H1 (cell line): ENCODE data around the gene ATOH7. TPM values are rescaled to one million over a fixed set of nuclear protein-coding genes. Genes with fewer than 3 reads are reported as not detected.

Experiments used
- CTCF ChIA-PET: fragments of 300-600 bp; sonication (Branson Sonifier 250); formaldehyde crosslinking; loops from one replicate; lab custom pipeline; 2021; ENCODE audit not compliant: partially characterized antibody; lab: Charles Lee
- POLR2A ChIA-PET: fragments of 300-600 bp; sonication (Branson Sonifier 250); formaldehyde crosslinking; loops from one replicate; lab custom pipeline; 2021; ENCODE audit warnings: inconsistent platforms; ENCODE audit not compliant: partially characterized antibody; lab: Charles Lee
- DNase-seq, 2 experiments: peaks; one replicate each; pipeline versions ENCODE4 v3.0.0 to v3.0.0-alpha.2; 2010 to 2022; ENCODE audit warnings: low spot score in 2 of 2, low read depth in 1 of 2, mixed read lengths in 1 of 2
- FAIRE-seq: peaks from 2 replicates; lab custom pipeline; 2011; peaks lifted over from hg19 to GRCh38; lab: Jason Lieb, UNC
- H2AFZ ChIP-seq: 2 replicates; pipeline ENCODE4 v1.8.1; 2012; ENCODE audit warnings: low read length, inconsistent platforms
- H2AK5ac ChIP-seq: 2 replicates; pipeline ENCODE4 v1.6.1; 2013; ENCODE audit warnings: low read depth, low read length
- H2BK120ac ChIP-seq: replicated peaks from 2 replicates; pipeline ENCODE3; 2013; ENCODE audit warnings: low read depth, low read length, inconsistent platforms
- H2BK12ac ChIP-seq: 2 replicates; pipeline ENCODE4 v1.6.1; 2013; ENCODE audit warnings: low read depth, low read length
- H2BK15ac ChIP-seq: 2 replicates; pipeline ENCODE4 v1.6.1; 2013; ENCODE audit warnings: low read length
- H2BK20ac ChIP-seq: 2 replicates; pipeline ENCODE4 v1.6.1; 2013; ENCODE audit warnings: low read length
- H2BK5ac ChIP-seq: 2 replicates; pipeline ENCODE4 v1.6.1; 2013; ENCODE audit warnings: low read depth, low read length
- H3K14ac ChIP-seq: 2 replicates; pipeline ENCODE4 v1.6.1; 2013; ENCODE audit warnings: inconsistent platforms; ENCODE audit not compliant: insufficient read length
- H3K18ac ChIP-seq: 2 replicates; pipeline ENCODE4 v1.6.1; 2013; ENCODE audit warnings: low read length; ENCODE audit errors: extremely low read depth
- H3K23ac ChIP-seq: 2 replicates; pipeline ENCODE4 v1.6.1; 2013; ENCODE audit warnings: inconsistent platforms; ENCODE audit not compliant: insufficient read length
- H3K23me2 ChIP-seq: 2 replicates; pipeline ENCODE4 v1.6.1; 2013; ENCODE audit warnings: low read depth, low read length
- H3K27ac ChIP-seq: 2 replicates; pipeline ENCODE4 v1.6.1; 2011; ENCODE audit warnings: low read depth, low read length, inconsistent platforms
- H3K27me3 ChIP-seq, 4 experiments: replicated peaks in 1 of 4; 1 replicate in 1 of 4; 2 replicates in 3 of 4; pipeline versions ENCODE4 v1.6.1 to v1.8.1; 2011 to 2013; ENCODE audit warnings: low read length in 3 of 4, mild to moderate bottlenecking in 3 of 4, inconsistent platforms in 2 of 4, mixed read lengths in 2 of 4, moderate library complexity in 1 of 4; ENCODE audit not compliant: control insufficient read depth in 3 of 4, insufficient read depth in 3 of 4; ENCODE audit errors: extremely low read depth in 1 of 4
- H3K36me3 ChIP-seq, 4 experiments: 2 replicates each; pipeline versions ENCODE4 v1.6.1 to v1.8.1; 2011 to 2013; ENCODE audit warnings: mild to moderate bottlenecking in 4 of 4, low read length in 3 of 4, moderate library complexity in 2 of 4, control low read depth in 1 of 4, inconsistent platforms in 1 of 4; ENCODE audit not compliant: insufficient read depth in 4 of 4, control insufficient read depth in 2 of 4
- H3K4ac ChIP-seq: replicated peaks from 2 replicates; pipeline ENCODE3; 2013; ENCODE audit warnings: low read length, low read depth, mixed read lengths, inconsistent platforms; ENCODE audit not compliant: insufficient read length
- H3K4me1 ChIP-seq, 4 experiments: replicated peaks in 1 of 4; 1 replicate in 1 of 4; 2 replicates in 3 of 4; pipeline versions ENCODE4 v1.6.1 to v1.8.1; 2011 to 2013; ENCODE audit warnings: low read length in 3 of 4, inconsistent platforms in 2 of 4, mixed read lengths in 1 of 4; ENCODE audit not compliant: insufficient read depth in 4 of 4, control insufficient read depth in 3 of 4
- H3K4me2 ChIP-seq, 2 experiments: 2 replicates each; pipeline versions ENCODE4 v1.6.1 to v1.8.1; 2011 to 2013; ENCODE audit warnings: low read depth in 2 of 2, low read length in 2 of 2, control low read depth in 1 of 2, inconsistent platforms in 1 of 2, mild to moderate bottlenecking in 1 of 2; ENCODE audit not compliant: insufficient read depth in 1 of 2
- H3K4me3 ChIP-seq, 4 experiments: fragments of 200-600, 300-600 bp in 1 of 4; sonication (generic), shearing (Covaris generic), sonication (Bioruptor Twin) in 1 of 4; 2 replicates each; pipeline versions ENCODE4 v1.5.1 to v1.8.1; 2011 to 2016; ENCODE audit warnings: low read length in 4 of 4, low read depth in 3 of 4, control low read depth in 2 of 4, inconsistent platforms in 2 of 4, mild to moderate bottlenecking in 2 of 4, mixed read lengths in 1 of 4, moderate library complexity in 1 of 4; ENCODE audit not compliant: insufficient read depth in 2 of 4; ENCODE audit errors: extremely low read depth in 1 of 4
- H3K56ac ChIP-seq: replicated peaks from 2 replicates; pipeline ENCODE3; 2013; ENCODE audit warnings: low read depth, mild to moderate bottlenecking, mixed read lengths, low read length, inconsistent platforms; ENCODE audit not compliant: insufficient read length
- H3K79me1 ChIP-seq: 2 replicates; pipeline ENCODE4 v1.6.1; 2013; ENCODE audit warnings: low read depth, low read length, control low read depth
- H3K79me2 ChIP-seq, 2 experiments: 2 replicates each; pipeline versions ENCODE4 v1.6.1 to v1.8.1; 2012 to 2013; ENCODE audit warnings: low read length in 2 of 2, mild to moderate bottlenecking in 2 of 2, inconsistent platforms in 1 of 2; ENCODE audit not compliant: insufficient read depth in 2 of 2, control insufficient read depth in 1 of 2
- H3K9ac ChIP-seq, 4 experiments: replicated peaks in 1 of 4; 1 replicate in 1 of 4; 2 replicates in 3 of 4; pipeline versions ENCODE4 v1.6.1 to v1.8.1; 2011 to 2013; ENCODE audit warnings: low read depth in 3 of 4, low read length in 3 of 4, control low read depth in 2 of 4, mild to moderate bottlenecking in 2 of 4, moderate library complexity in 2 of 4, inconsistent platforms in 1 of 4; ENCODE audit errors: extremely low read depth in 1 of 4
- H3K9me3 ChIP-seq, 2 experiments: 2 replicates each; pipeline versions ENCODE4 v1.6.1 to v1.8.1; 2012 to 2013; ENCODE audit warnings: mild to moderate bottlenecking in 2 of 2, moderate library complexity in 2 of 2, control low read depth in 1 of 2, inconsistent platforms in 1 of 2, low read depth in 1 of 2, low read length in 1 of 2, mixed read lengths in 1 of 2; ENCODE audit not compliant: insufficient read depth in 2 of 2
- H4K20me1 ChIP-seq, 2 experiments: replicated peaks in 1 of 2; 2 replicates each; pipeline versions ENCODE3 to v1.8.1; 2011 to 2013; ENCODE audit warnings: inconsistent platforms in 2 of 2, low read length in 2 of 2, mild to moderate bottlenecking in 1 of 2; ENCODE audit not compliant: insufficient read depth in 2 of 2, control insufficient read depth in 1 of 2
- H4K5ac ChIP-seq: 2 replicates; pipeline ENCODE4 v1.6.1; 2013; ENCODE audit warnings: low read length, low read depth, mixed read lengths, inconsistent platforms; ENCODE audit not compliant: insufficient read length
- H4K8ac ChIP-seq: 2 replicates; pipeline ENCODE4 v1.8.0; 2013; ENCODE audit warnings: mild to moderate bottlenecking, moderate library complexity, low read length, inconsistent platforms; ENCODE audit not compliant: insufficient read depth; ENCODE audit errors: extremely low read depth
- H4K91ac ChIP-seq: replicated peaks from 2 replicates; pipeline ENCODE3; 2013; ENCODE audit warnings: low read length, mixed read lengths, inconsistent platforms; ENCODE audit not compliant: insufficient read length
- BACH1 ChIP-seq: IDR thresholded peaks from 2 replicates; pipeline ENCODE4 v1.6.1; 2012; ENCODE audit warnings: low read length, improper control_type of control experiment
- CHD1 ChIP-seq: IDR thresholded peaks from 2 replicates; pipeline ENCODE4 v1.6.1; 2012; ENCODE audit warnings: low read depth, low read length, improper control_type of control experiment
- CREB1 ChIP-seq: IDR thresholded peaks from 2 replicates; pipeline ENCODE4 v1.6.1; 2012; ENCODE audit warnings: inconsistent platforms
- CTBP2 ChIP-seq: IDR thresholded peaks from 2 replicates; pipeline ENCODE4 v1.7.0; 2011; ENCODE audit warnings: borderline replicate concordance, mild to moderate bottlenecking, moderate library complexity, mixed read lengths, low read length; ENCODE audit not compliant: insufficient read depth, insufficient read length
- JUN ChIP-seq: IDR thresholded peaks from 2 replicates; pipeline ENCODE4 v1.6.1; 2011; ENCODE audit warnings: low read depth, mild to moderate bottlenecking, improper control_type of control experiment, low read length
- PHF8 ChIP-seq: fragments of 200-600 bp; sonication (generic); conservative IDR thresholded peaks from 2 replicates; pipeline ENCODE4 v1.7.1; 2012; ENCODE audit warnings: low read depth, mild to moderate bottlenecking, inconsistent platforms, low read length, moderate library complexity
- RFX5 ChIP-seq: IDR thresholded peaks from 2 replicates; pipeline ENCODE4 v1.6.1; 2011; ENCODE audit warnings: low read depth, low read length, improper control_type of control experiment, borderline replicate concordance
- SIRT6 ChIP-seq: IDR thresholded peaks from one replicate; pipeline ENCODE4 v1.7.1; 2012; ENCODE audit warnings: low read length, inconsistent platforms
- SP2 ChIP-seq: IDR thresholded peaks from 2 replicates; pipeline ENCODE4 v1.6.1; 2012; ENCODE audit warnings: mild to moderate bottlenecking, low read length, inconsistent platforms
- WGBS, 2 experiments: shearing (Covaris generic) in 1 of 2; methylation state at CpG; one replicate each; pipeline versions ENCODE4 v1.1.6 to v1.1.7; 2013 to 2015; ENCODE audit warnings: low lambda C conversion rate in 2 of 2, mixed read lengths in 2 of 2, inconsistent platforms in 1 of 2, low coverage in 1 of 2, missing lambda C conversion rate in 1 of 2; ENCODE audit not compliant: insufficient replicate concordance in 2 of 2, insufficient coverage in 1 of 2, insufficient read length in 1 of 2; ENCODE audit errors: extremely low coverage in 1 of 2, missing lambda C conversion rate in 1 of 2; 5-methylcytosine and 5-hydroxymethylcytosine counted together
- polyA plus RNA-seq, 7 experiments: library from polyadenylated mRNA; depleted of rRNA in 3 of 7; stranded (reverse) in 5 of 7; unstranded in 2 of 7; fragments of >200 nt in 5 of 7; fragments of 200-250 nt in 2 of 7; gene quantifications; 1 replicate in 5 of 7; 2 replicates in 1 of 7; 4 replicates in 1 of 7; pipeline versions ENCODE4 v1.2.1 to v1.2.3, GENCODE V29; 2011 to 2013; ENCODE audit warnings: missing spikeins in 2 of 7, mixed read lengths in 2 of 7
- total RNA-seq: library from RNA; stranded (reverse); fragmentation: NEBNext Ultra II Directional; extraction: Animal tissue kit (Norgen Biotek cat#: 25700); gene quantifications from 2 replicates; pipeline ENCODE4 v1.2.1, GENCODE V29; 2021

The ATOH7 gene
- total and polyA plus RNA-seq, 2 of the 8 experiments (the other 6 are each of a cell fraction or from before 2014, with no cell fraction given) = 0.39 to 1.0 TPM

DNA sequence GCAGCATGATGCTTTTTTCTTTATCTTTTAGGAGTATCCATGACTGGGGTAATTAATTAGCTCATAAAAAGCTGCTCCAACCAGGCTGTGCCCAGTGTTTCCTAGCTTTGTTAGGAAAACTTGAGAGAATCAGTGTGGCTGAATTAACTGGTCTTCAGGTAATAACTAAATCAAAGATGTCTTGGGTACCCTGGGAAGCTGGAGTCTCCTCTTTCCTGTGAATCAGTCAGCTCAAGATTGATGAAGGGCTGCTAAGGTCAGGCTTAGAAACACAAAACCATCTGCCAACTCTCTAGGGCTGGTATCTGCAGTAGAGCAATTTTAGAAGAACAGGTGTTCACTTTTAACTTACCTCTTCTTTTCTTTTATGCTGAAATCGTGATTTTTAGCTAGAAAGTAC lies 21.4 kb upstream of the ATOH7 start:
- no peak for DNase-seq
- H2BK20ac ChIP-seq = no peak overlapping the region
- H4K91ac ChIP-seq = no peak overlapping the region
- no peak overlapping the region for H3K4ac ChIP-seq
- no peaks in the 10 kb centered on the region for H4K20me1 ChIP-seq
- H3K18ac ChIP-seq = no peak overlapping the region
- CTCF ChIA-PET = interaction anchor here (0.8 to 4.4 kb wide), 5 partner anchors 17 to 465 kb away, joined by 3 to 17 read pairs (median 3); no protein-coding TSS in a partner anchor
- H2BK12ac ChIP-seq = no peak overlapping the region
- H3K14ac ChIP-seq = no peak overlapping the region
- H2AFZ ChIP-seq = no peak overlapping the region
- TF ChIP-seq CTBP2 (no peak), CHD1 (no peak), PHF8 (no peak), JUN (no peak), CREB1 (no peak), SP2 (no peak), BACH1 (no peak), RFX5 (no peak), SIRT6 (no peak)
- no peak overlapping the region for H4K8ac ChIP-seq
- H3K27ac ChIP-seq = no peak overlapping the region
- FAIRE-seq = no peak
- no peaks in the 10 kb centered on the region for H3K27me3 ChIP-seq
- H3K9ac ChIP-seq = no peak overlapping the region
- no peaks in the 10 kb centered on the region for H3K79me2 ChIP-seq
- H2BK120ac ChIP-seq = no peak overlapping the region
- no peaks in the 10 kb centered on the region for H3K23me2 ChIP-seq
- no peak overlapping the region for H2BK15ac ChIP-seq
- no peak overlapping the region for H4K5ac ChIP-seq
- H2BK5ac ChIP-seq = no peak overlapping the region
- no peaks in the 10 kb centered on the region for H3K9me3 ChIP-seq
- H3K4me1 ChIP-seq = peaks cover 0 to 11% (median 6%) of the 10 kb centered on the region in 4 experiments; a peak in 3 of 7 replicates
- H3K4me3 ChIP-seq = no peak overlapping the region
- no peak overlapping the region for H3K56ac ChIP-seq
- H2AK5ac ChIP-seq = no peak overlapping the region
- H3K79me1 ChIP-seq = no peaks in the 10 kb centered on the region
- no peak overlapping the region for H3K4me2 ChIP-seq
- H3K36me3 ChIP-seq = no peaks in the 10 kb centered on the region
- no peak overlapping the region for H3K23ac ChIP-seq
- 76% methylated on average over 1 of the region's 1 CpG; no CpG with 5 or more reads in 1 of the 2 experiments for WGBS, 2 experiments
- POLR2A ChIA-PET = interaction anchor here (0.9 to 5.9 kb wide), 2 partner anchors 22 to 80 kb away, joined by 6 to 27 read pairs; partner anchors contain the start of genes ATOH7, HNRNPH3 and PBLD
